Gastroesophageal sphincter (tissue), 4 donors: ENCODE data around the gene ACER2. TPM values are rescaled to one million over a fixed set of nuclear protein-coding genes. Genes with fewer than 3 reads are reported as not detected.

Experiments used
- ATAC-seq: fragments of 150-250 bp; one replicate; pipeline ENCODE4 v1.9.1; 2016; ENCODE audit warnings: mild to moderate bottlenecking, moderate library complexity
- H3K27ac ChIP-seq, 4 donors: fragments of 200-600 bp; sonication (generic) in 3 of 4; 1 replicate in 3 of 4; 2 replicates in 1 of 4; pipeline ENCODE4 v1.5.1; 2016 to 2019
- H3K27me3 ChIP-seq: fragments of 200-600 bp; sonication (generic); one replicate; pipeline ENCODE4 v1.5.1; 2019
- H3K36me3 ChIP-seq, 2 donors: fragments of 200-600 bp; sonication (generic); one replicate each; pipeline ENCODE4 v1.5.1; 2019; ENCODE audit warnings: control low read depth in 1 of 2
- H3K4me1 ChIP-seq, 3 donors: fragments of 200-600 bp; sonication (generic); 1 replicate in 2 of 3; 2 replicates in 1 of 3; pipeline ENCODE4 v1.5.1; 2016 to 2019; ENCODE audit warnings: control low read depth in 2 of 3
- H3K4me3 ChIP-seq, 2 donors: fragments of 200-600 bp; sonication (generic); one replicate each; pipeline ENCODE4 v1.5.1; 2019; ENCODE audit warnings: mild to moderate bottlenecking in 1 of 2, moderate library complexity in 1 of 2
- H3K9me3 ChIP-seq, 3 donors: fragments of 200-600 bp; sonication (generic); one replicate each; pipeline ENCODE4 v1.5.1; 2017 to 2019; ENCODE audit warnings: control low read depth in 2 of 3
- CTCF ChIP-seq, 4 experiments: fragments of 200-600 bp in 2 of 4; fragments of 450-650 bp in 2 of 4; sonication (generic) in 1 of 4; IDR thresholded peaks; one replicate each; pipeline ENCODE4 v1.5.1; 2017 to 2019; ENCODE audit warnings: antibody characterized with exemption in 4 of 4, mild to moderate bottlenecking in 2 of 4, moderate library complexity in 2 of 4
- EP300 ChIP-seq: sonication (generic); formaldehyde crosslinking; IDR thresholded peaks from one replicate; pipeline ENCODE4 v1.6.1; 2017; ENCODE audit warnings: antibody characterized with exemption, mild to moderate bottlenecking
- POLR2A ChIP-seq, 2 donors: fragments of 450-650 bp; IDR thresholded peaks; one replicate each; pipeline ENCODE4 v1.6.1; 2017; ENCODE audit warnings: antibody characterized with exemption in 2 of 2, mild to moderate bottlenecking in 2 of 2, moderate library complexity in 1 of 2
- POLR2AphosphoS5 ChIP-seq: sonication (generic); formaldehyde crosslinking; IDR thresholded peaks from one replicate; pipeline ENCODE4 v1.6.1; 2017; ENCODE audit warnings: antibody characterized with exemption
- WGBS, 2 donors: methylation state at CpG; one replicate each; pipeline ENCODE4 v1.1.5; 2018; ENCODE audit warnings: low coverage in 1 of 2; 5-methylcytosine and 5-hydroxymethylcytosine counted together
- total RNA-seq, 4 donors: library from RNA; depleted of rRNA; stranded (reverse); fragments of >200 nt; gene quantifications; one replicate each; pipeline ENCODE4 v1.1.0, GENCODE V29; 2016

ACER2 gene
- total RNA-seq, 4 donors from 2014 or later = 2.4 to 6.1 (median 3.2) TPM

DNA sequence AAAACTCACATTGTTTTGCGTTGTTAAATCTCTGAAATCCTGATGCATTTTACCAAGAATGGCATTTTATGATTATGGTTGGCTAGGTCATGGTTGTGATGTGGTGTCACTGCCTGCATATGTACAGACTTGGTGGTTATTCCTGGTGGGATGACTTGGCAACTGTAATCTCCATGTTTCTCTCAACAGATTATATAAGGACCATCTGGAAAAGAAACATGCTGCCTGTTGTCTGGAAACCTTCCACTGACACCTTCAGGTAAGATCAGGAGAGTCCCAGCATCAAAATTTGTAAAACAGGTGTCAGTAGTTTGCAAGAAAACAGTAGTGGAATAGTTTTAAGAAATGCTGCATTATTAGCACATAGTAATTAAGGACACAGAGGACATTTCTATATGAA, 3.0 kb upstream of the ACER2 start:
- no peak overlapping the region for H3K4me3 ChIP-seq
- H3K9me3 ChIP-seq = peaks cover 0 to 14% (median 0%) of the 10 kb centered on the region in 3 donors
- WGBS, 2 donors = 85 to 87% methylated on average over 1 of the region's 1 CpG
- no peaks in the 10 kb centered on the region for H3K36me3 ChIP-seq
- no peak for TF ChIP-seq CTCF (IDR thresholded peaks at IDR 0.05)
- TF ChIP-seq POLR2AphosphoS5 = no peak
- no peak for TF ChIP-seq POLR2A (IDR thresholded peaks at IDR 0.05)
- TF ChIP-seq EP300 = no peak
- peaks cover 0 to 22% (median 7%) of the 10 kb centered on the region in 3 donors for H3K4me1 ChIP-seq
- ATAC-seq = no peak
- no peaks in the 10 kb centered on the region for H3K27me3 ChIP-seq
- no peak overlapping the region for H3K27ac ChIP-seq

- Histone ChIP-seq H3K27me3 (no peaks in the 10 kb centered on the region), H3K36me3 (no peaks in the 10 kb centered on the region), H3K4me3 (peak overlapping the region; percentile 55 to 64), H3K4me1 (peaks cover 0 to 23% (median 7%) of the 10 kb centered on the region in 3 donors), H3K9me3 (peaks cover 0 to 6% (median 0%) of the 10 kb centered on the region in 3 donors), H3K27ac (peak overlapping the region in 3 of 4 donors; percentile 82 to 86 (median 86))
- WGBS, 2 donors = no CpG with 5 or more reads among the region's 20 CpGs
- peak; percentile 53 for ATAC-seq
- TF ChIP-seq POLR2AphosphoS5 = no peak
- TF ChIP-seq CTCF (IDR thresholded peaks at IDR 0.05) = no peak
- TF ChIP-seq EP300 = no peak
- no peak for TF ChIP-seq POLR2A (IDR thresholded peaks at IDR 0.05)
These were observed 505 bp upstream of the ACER2 start for GRCh38 chr9:19408316-19408692.

DNA sequence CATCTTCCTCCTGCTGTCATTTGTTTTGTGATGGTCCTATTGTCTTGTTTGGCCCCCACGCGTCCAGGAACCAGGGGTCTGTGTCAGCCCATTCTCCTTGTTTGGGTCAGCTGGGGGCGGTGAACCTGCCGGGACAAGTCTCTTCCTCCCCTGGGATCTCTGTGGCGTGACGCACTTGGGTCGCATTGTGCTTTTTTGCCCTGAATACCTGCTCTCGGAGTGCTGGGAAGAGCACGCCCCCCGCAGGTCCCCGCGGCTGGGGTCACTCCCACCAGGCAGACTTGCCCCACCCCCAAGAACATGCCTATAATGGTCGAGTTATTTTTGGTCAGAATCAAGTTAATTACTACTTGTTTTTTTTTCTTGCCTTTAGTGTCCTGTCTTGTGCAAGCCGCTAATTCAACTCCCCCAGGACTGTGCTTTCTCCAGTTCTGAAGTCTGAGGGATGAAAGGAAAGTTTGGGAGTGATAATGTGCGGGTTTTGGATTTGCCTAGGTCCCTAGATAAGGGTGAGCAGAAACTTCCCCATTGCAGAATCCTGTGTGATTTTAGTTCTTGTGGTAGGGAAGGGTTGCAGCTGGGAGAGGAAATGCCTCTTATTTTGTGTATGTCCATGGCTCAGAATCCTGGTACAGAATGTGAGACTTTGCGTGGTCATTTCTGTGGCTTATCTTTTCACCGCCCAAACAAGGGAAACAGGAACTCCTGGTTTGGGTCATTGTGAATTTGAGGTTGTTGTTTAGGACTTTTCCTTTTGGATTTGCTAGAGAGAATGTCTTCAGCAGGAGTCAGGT, 789 bp downstream of the ACER2 start:
- H3K36me3 ChIP-seq = no peaks in the 10 kb centered on the region
- ATAC-seq = peak; percentile 11
- H3K4me3 ChIP-seq = peak overlapping the region; percentile 55 to 64
- no peaks in the 10 kb centered on the region for H3K9me3 ChIP-seq
- TF ChIP-seq POLR2A (IDR thresholded peaks at IDR 0.05) = no peak
- no peak for TF ChIP-seq EP300
- TF ChIP-seq CTCF (IDR thresholded peaks at IDR 0.05) = no peak
- TF ChIP-seq POLR2AphosphoS5 = no peak
- H3K4me1 ChIP-seq = peaks cover 0 to 23% (median 7%) of the 10 kb centered on the region in 3 donors
- H3K27ac ChIP-seq = peak overlapping the region; percentile 29 to 86 (median 84)
- WGBS, 2 donors = 8 to 29% methylated on average over 4 to 7 of the region's 17 CpGs
- no peaks in the 10 kb centered on the region for H3K27me3 ChIP-seq

- Histone ChIP-seq H3K4me3 (peak overlapping the region in 1 of 2 donors; percentile 64), H3K9me3 (no peaks in the 10 kb centered on the region), H3K27me3 (no peaks in the 10 kb centered on the region), H3K36me3 (no peaks in the 10 kb centered on the region), H3K27ac (no peak overlapping the region), H3K4me1 (peaks cover 0 to 23% (median 7%) of the 10 kb centered on the region in 3 donors)
- 100% methylated on average over 1 of the region's 2 CpGs for WGBS, 2 donors
- no peak for ATAC-seq
- TF ChIP-seq EP300 (no peak), POLR2A (IDR thresholded peaks at IDR 0.05) (no peak), POLR2AphosphoS5 (no peak), CTCF (IDR thresholded peaks at IDR 0.05) (no peak)
These were observed 1.3 kb downstream of the ACER2 start for GRCh38 chr9:19410195-19410503.

- no peak overlapping the region for H3K27ac ChIP-seq
- WGBS, 2 donors = no CpG with 5 or more reads among the region's 2 CpGs
- H3K36me3 ChIP-seq = no peaks in the 10 kb centered on the region
- no peak for TF ChIP-seq CTCF (IDR thresholded peaks at IDR 0.05)
- no peak for TF ChIP-seq POLR2A (IDR thresholded peaks at IDR 0.05)
- TF ChIP-seq POLR2AphosphoS5 = no peak
- TF ChIP-seq EP300 = no peak
- no peaks in the 10 kb centered on the region for H3K27me3 ChIP-seq
- H3K4me3 ChIP-seq = no peak overlapping the region
- peaks cover 0 to 23% (median 7%) of the 10 kb centered on the region in 3 donors for H3K4me1 ChIP-seq
- ATAC-seq = no peak
- no peaks in the 10 kb centered on the region for H3K9me3 ChIP-seq
These were observed 1.8 kb downstream of the ACER2 start for GRCh38 chr9:19410594-19410993.
